Common myeloid progenitor, CD34-positive (primary cell): ENCODE results near the gene GEMIN7.

Source experiments
- CTCF ChIA-PET: fragments of 350-600 bp; sonication (Branson Sonifier 250); formaldehyde crosslinking; loops from one replicate; lab custom pipeline; 2021; ENCODE audit warnings: antibody characterized with exemption; lab: Charles Lee
- POLR2A ChIA-PET: fragments of 350-600 bp; sonication (Branson Sonifier 250); formaldehyde crosslinking; loops from one replicate; lab custom pipeline; 2021; ENCODE audit warnings: antibody characterized with exemption; lab: Charles Lee
- DNase-seq, 3 donors: peaks; one replicate each; pipeline versions ENCODE4 v3.0.0 to v3.0.0-alpha.2; 2013
- H3K27ac ChIP-seq, 2 experiments: 1 replicate in 1 of 2; 2 replicates in 1 of 2; pipeline ENCODE4 v1.7.0; 2013; ENCODE audit warnings: inconsistent platforms in 2 of 2, low read length in 2 of 2, mild to moderate bottlenecking in 2 of 2, low read depth in 1 of 2, moderate library complexity in 1 of 2; ENCODE audit not compliant: severe bottlenecking in 2 of 2, insufficient read depth in 1 of 2, poor library complexity in 1 of 2
- H3K27me3 ChIP-seq, 5 experiments: replicated peaks in 2 of 5; 1 replicate in 3 of 5; 2 replicates in 2 of 5; pipeline versions ENCODE4 v1.6.1 to v1.7.0; 2013; ENCODE audit warnings: low read length in 4 of 5, mild to moderate bottlenecking in 2 of 5, moderate library complexity in 2 of 5, inconsistent platforms in 1 of 5; ENCODE audit not compliant: insufficient read depth in 5 of 5, control insufficient read depth in 4 of 5
- H3K36me3 ChIP-seq, 4 experiments: 1 replicate in 2 of 4; 2 replicates in 2 of 4; pipeline versions ENCODE4 v1.6.1 to v1.7.0; 2013; ENCODE audit warnings: low read length in 3 of 4, control low read depth in 1 of 4, mild to moderate bottlenecking in 1 of 4; ENCODE audit not compliant: control insufficient read depth in 4 of 4, insufficient read depth in 4 of 4
- H3K4me1 ChIP-seq, 4 experiments: 1 replicate in 3 of 4; 2 replicates in 1 of 4; pipeline versions ENCODE4 v1.6.1 to v1.7.1; 2013; ENCODE audit warnings: low read length in 3 of 4, mild to moderate bottlenecking in 3 of 4, control low read depth in 1 of 4, inconsistent platforms in 1 of 4, moderate library complexity in 1 of 4; ENCODE audit not compliant: control insufficient read depth in 4 of 4, insufficient read depth in 4 of 4; ENCODE audit errors: control extremely low read depth in 1 of 4
- H3K4me3 ChIP-seq, 7 experiments: 1 replicate in 4 of 7; 2 replicates in 3 of 7; pipeline versions ENCODE4 v1.5.1 to v1.7.0; 2013; ENCODE audit warnings: mild to moderate bottlenecking in 7 of 7, low read length in 6 of 7, moderate library complexity in 6 of 7, inconsistent platforms in 2 of 7, low read depth in 2 of 7, control low read depth in 1 of 7; ENCODE audit not compliant: insufficient read depth in 4 of 7, control insufficient read depth in 1 of 7; ENCODE audit errors: extremely low read depth in 1 of 7
- H3K9me3 ChIP-seq, 5 experiments: 1 replicate in 4 of 5; 2 replicates in 1 of 5; pipeline versions ENCODE4 v1.6.1 to v1.7.1; 2013; ENCODE audit warnings: low read length in 4 of 5, mild to moderate bottlenecking in 2 of 5, inconsistent platforms in 1 of 5, low read depth in 1 of 5, moderate library complexity in 1 of 5; ENCODE audit not compliant: control insufficient read depth in 4 of 5, insufficient read depth in 2 of 5; ENCODE audit errors: control extremely low read depth in 1 of 5
- WGBS: methylation state at CpG from one replicate; pipeline ENCODE4 v1.1.5; 2013; ENCODE audit not compliant: insufficient coverage; 5-methylcytosine and 5-hydroxymethylcytosine counted together

GEMIN7 gene

DNA sequence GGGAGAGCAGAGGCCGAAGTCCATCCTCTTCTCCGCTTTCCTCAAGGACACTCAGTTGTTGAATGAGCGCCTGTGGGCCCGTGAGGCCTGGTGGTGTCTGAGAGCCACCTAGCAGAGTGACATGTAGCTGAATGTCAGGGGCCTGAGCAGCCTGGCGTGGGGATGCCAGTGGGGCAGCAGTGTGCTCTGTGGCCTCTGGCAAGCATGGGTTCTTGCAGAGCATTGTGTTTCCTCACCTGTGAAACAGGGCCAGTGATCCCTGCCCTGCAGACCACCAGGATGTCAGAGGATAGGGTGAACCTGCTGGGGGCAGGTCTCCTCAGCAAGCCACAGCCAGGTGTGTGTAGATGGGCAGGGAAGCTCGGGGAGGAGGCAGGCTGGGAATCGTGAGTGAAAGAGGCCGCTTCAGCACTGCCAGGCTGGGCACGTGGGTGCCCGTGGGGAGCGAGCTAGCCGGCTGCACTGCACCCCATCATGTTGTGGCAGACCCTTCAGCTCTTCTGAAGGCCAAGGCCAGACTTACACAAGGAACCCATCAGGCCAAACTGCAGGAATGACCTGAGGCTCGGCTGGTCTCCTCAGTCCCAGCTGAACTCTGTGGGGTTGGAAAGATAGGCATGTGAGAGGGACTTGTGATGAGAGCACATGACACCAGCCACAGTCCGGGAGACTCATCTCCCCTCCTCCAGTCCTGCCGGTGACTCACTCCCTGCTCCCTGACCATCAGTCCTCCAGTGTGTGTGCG lies 18.9 kb downstream of the GEMIN7 start:
- H3K9me3 ChIP-seq: no peaks in the 10 kb centered on the region
- no peak for DNase-seq
- CTCF ChIA-PET: interaction anchor here (2.4 kb wide), 1 partner anchor 15 kb away, joined by 9 read pairs; no protein-coding TSS in a partner anchor
- H3K27me3 ChIP-seq: no peaks in the 10 kb centered on the region
- no peak overlapping the region for H3K4me3 ChIP-seq
- POLR2A ChIA-PET: no interaction called here
- peak overlapping the region in 1 of 2 experiments; percentile 47 for H3K27ac ChIP-seq
- peaks cover 0 to 30% (median 4%) of the 10 kb centered on the region in 4 experiments for H3K36me3 ChIP-seq
- 96% methylated on average over 14 of the region's 16 CpGs for WGBS
- H3K4me1 ChIP-seq: peaks cover 4 to 32% (median 20%) of the 10 kb centered on the region in 4 experiments

DNA sequence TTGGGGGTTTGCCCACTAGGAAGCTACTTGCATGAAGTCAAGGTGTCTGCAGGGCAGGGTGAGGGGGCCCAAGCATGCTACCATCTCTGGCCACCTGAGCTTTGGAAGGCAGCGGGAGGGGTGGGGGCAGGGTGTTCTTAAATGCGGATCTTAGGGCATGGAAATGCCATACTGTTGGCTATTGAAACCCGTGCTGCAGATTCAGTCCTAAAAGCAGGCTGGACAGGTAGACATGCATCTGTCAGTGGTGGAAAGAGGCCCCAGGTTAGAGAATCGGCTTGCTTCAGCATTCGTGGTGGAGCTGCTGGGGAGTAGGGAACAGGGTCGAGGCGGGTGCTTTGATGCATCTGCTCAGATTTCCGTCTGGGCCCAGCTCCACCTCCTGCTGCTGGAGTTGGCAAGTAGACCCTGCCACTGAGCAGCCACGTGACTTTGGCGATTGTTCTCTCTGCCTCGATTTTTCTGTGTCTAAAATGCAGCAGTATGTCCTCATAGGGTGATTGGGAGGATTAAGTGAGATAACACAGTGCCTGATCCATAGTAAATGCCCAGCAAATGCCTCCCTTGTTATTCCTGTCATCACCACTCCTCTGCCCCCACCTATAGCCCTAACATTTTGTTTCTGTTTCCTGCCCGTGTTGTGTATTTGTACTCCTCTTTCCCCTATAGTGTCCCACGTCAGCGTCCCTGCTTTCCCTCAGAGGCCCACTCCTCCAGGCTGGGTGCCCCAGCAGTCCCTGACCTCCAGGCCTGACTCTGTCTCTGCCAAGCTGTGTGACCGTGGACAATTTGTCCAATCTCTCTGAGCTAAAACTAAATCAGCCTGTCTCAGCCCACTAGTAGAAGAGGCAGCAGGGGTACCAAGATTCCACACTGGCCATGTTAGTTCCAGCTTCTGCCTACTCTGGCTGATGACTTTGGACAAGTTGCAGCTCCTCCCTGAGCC lies 19.7 kb downstream of the GEMIN7 start:
- no peak for DNase-seq
- 90% methylated on average over 12 of the region's 15 CpGs for WGBS
- ChIA-PET CTCF (interaction anchor here (1.0 to 2.4 kb wide), 2 partner anchors 14 to 33 kb away, joined by 4 to 9 read pairs; no protein-coding TSS in a partner anchor), POLR2A (no interaction called here)
- Histone ChIP-seq H3K27ac (no peak overlapping the region), H3K9me3 (no peaks in the 10 kb centered on the region), H3K4me3 (no peak overlapping the region), H3K27me3 (no peaks in the 10 kb centered on the region), H3K4me1 (peaks cover 1 to 36% (median 22%) of the 10 kb centered on the region in 4 experiments), H3K36me3 (peaks cover 0 to 30% (median 4%) of the 10 kb centered on the region in 4 experiments)

DNA sequence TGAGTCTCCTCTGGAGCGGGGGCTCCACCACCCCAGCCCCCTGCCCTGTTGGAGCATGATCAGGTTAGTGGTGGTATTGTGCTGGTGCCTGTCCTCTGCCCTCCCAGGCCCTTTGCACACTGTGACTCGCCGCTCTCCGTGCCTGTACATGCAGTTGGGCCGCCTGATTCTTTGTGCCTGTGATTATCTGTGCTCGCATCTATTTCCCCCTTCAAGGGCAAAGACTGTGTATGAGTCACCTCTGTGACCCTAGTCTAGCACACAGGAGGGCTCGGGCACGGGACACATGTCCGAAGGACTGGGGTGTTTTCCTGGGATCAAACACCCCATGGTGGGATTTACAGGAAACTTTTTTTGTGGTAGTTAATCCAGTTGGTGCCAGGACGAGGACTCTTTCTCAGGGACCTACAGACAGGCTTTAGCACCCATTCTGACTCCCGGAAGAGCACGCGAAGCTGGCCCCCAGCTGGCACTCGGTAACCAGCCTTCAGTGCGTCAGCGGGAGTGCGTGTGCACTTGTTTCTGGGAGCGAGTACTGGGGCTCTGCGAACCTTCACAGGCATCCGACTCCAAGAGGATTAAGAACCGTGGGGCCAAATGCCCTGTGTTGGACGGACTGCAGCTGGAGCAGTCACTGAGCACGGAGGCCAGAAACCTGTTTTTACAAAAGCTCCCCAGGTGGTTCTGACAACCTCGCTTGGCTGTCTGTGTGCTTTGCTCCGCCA lies 20.6 kb downstream of the GEMIN7 start:
- POLR2A ChIA-PET: no interaction called here
- Histone ChIP-seq H3K27me3 (no peaks in the 10 kb centered on the region), H3K36me3 (peaks cover 0 to 30% (median 4%) of the 10 kb centered on the region in 4 experiments), H3K9me3 (no peaks in the 10 kb centered on the region), H3K4me1 (peaks cover 0 to 36% (median 22%) of the 10 kb centered on the region in 4 experiments), H3K27ac (no peak overlapping the region), H3K4me3 (no peak overlapping the region)
- WGBS: 95% methylated on average over 25 of the region's 25 CpGs
- no peak for DNase-seq
- CTCF ChIA-PET: interaction anchor here (0.5 to 2.4 kb wide), 5 partner anchors 13 to 36 kb away, joined by 3 to 9 read pairs (median 4); no protein-coding TSS in a partner anchor

DNA sequence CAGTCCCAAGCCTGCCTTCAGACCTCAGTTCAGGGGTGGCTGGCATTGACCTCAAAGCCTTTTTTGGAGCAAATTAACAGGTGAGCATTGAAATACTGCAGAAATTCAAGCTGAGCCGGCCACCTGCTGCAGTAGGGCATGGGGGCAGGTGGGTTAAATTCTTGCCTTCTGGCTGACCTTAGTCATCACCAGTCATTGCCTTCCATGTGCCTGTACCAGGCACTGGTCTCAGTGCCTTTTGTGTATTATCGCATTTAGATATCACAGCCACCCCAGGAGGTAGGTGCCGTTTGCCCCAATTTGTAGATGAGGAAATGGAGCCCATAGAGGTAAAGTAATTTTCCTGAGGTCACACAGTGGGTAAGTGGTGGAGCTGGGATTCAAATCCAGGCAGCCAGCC lies 21.1 kb downstream of the GEMIN7 start:
- CTCF ChIA-PET: interaction anchor here (0.5 to 1.2 kb wide), 3 partner anchors 13 to 35 kb away, joined by 3 to 5 read pairs (median 3); no protein-coding TSS in a partner anchor
- H3K4me3 ChIP-seq: no peak overlapping the region
- H3K36me3 ChIP-seq: peaks cover 0 to 30% (median 4%) of the 10 kb centered on the region in 4 experiments
- no peaks in the 10 kb centered on the region for H3K9me3 ChIP-seq
- no peaks in the 10 kb centered on the region for H3K27me3 ChIP-seq
- 100% methylated on average over 3 of the region's 3 CpGs for WGBS
- H3K4me1 ChIP-seq: peaks cover 0 to 38% (median 25%) of the 10 kb centered on the region in 4 experiments
- DNase-seq: no peak
- POLR2A ChIA-PET: no interaction called here
- H3K27ac ChIP-seq: no peak overlapping the region

DNA sequence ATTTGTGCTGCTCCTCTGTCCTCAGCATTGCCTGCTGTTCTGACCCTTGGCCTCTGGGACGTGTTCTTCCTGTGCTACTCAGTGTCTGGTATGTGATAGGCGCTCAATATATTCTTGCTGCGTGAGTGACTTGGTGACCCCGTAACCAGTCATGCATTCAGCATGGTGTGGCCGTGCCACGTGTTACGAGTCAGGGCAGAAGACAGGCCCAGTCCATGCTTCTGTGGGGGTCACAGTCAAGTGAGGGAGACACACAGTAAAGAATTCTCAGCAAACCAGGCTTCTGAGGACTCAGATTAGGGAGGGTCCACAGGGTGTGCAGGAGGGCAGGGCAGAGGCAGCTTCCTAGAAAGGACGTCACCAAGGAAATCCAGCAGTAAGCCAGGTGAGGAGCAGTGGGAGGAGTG lies 21.8 kb downstream of the GEMIN7 start:
- POLR2A ChIA-PET: no interaction called here
- Histone ChIP-seq H3K4me3 (no peak overlapping the region), H3K36me3 (peaks cover 0 to 28% (median 3%) of the 10 kb centered on the region in 4 experiments), H3K27ac (no peak overlapping the region), H3K4me1 (peaks cover 0 to 41% (median 28%) of the 10 kb centered on the region in 4 experiments), H3K9me3 (no peaks in the 10 kb centered on the region), H3K27me3 (no peaks in the 10 kb centered on the region)
- CTCF ChIA-PET: interaction anchor here (1.0 to 1.2 kb wide), 2 partner anchors 12 to 23 kb away, joined by 3 read pairs; no protein-coding TSS in a partner anchor
- DNase-seq: no peak
- WGBS: 96% methylated on average over 8 of the region's 8 CpGs

DNA sequence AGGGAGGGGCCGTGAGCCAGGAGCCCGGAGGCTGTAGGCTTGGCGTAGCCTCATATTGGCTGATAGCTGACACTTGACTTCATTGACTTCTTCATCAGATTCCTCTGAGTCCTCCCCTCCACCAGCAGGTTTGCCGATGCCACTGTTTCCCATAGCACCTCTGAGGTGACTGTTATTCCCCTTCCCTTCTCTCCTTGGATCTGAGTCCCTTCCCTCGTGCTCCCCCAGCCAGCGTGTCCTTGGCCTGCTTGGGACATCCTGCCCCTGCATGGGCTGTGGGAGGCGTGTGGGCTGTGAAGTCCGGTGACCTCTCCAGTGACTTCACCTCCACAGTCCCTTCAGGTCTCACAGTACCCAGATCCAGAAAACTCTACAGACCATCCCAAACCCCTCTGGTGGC lies 22.7 kb downstream of the GEMIN7 start:
- peaks cover 0 to 41% (median 28%) of the 10 kb centered on the region in 4 experiments for H3K4me1 ChIP-seq
- CTCF ChIA-PET: interaction anchor here (1.1 to 2.8 kb wide), 5 partner anchors 11 to 24 kb away, joined by 3 to 16 read pairs (median 13); no protein-coding TSS in a partner anchor
- WGBS: 98% methylated on average over 7 of the region's 8 CpGs

More for the DNA sequence above, 22.7 kb downstream of the GEMIN7 start:
- POLR2A ChIA-PET: no interaction called here
- H3K27me3 ChIP-seq: no peaks in the 10 kb centered on the region
- no peak overlapping the region for H3K4me3 ChIP-seq
- no peak overlapping the region for H3K27ac ChIP-seq
- H3K9me3 ChIP-seq: no peaks in the 10 kb centered on the region
- DNase-seq: no peak
- H3K36me3 ChIP-seq: peaks cover 0 to 22% (median 2%) of the 10 kb centered on the region in 4 experiments
